WERI-Rb-1 (cell line): ENCODE results near the gene GRK6.

ENCODE experiments used
- DNase-seq: peaks from one replicate; pipeline ENCODE4 v3.0.0-alpha.2; 2020
- H3K27ac ChIP-seq: fragments of 250-450 bp; sonication (Bioruptor Pico); 2 replicates; pipeline ENCODE4 v1.5.1; 2020; ENCODE audit warnings: mild to moderate bottlenecking, moderate library complexity
- H3K27me3 ChIP-seq: fragments of 250-450 bp; sonication (Bioruptor Pico); 2 replicates; pipeline ENCODE4 v1.5.1; 2021; ENCODE audit warnings: mild to moderate bottlenecking, low read depth, moderate library complexity; ENCODE audit not compliant: insufficient read depth, severe bottlenecking
- H3K36me3 ChIP-seq: fragments of 250-450 bp; sonication (Bioruptor Pico); 2 replicates; pipeline ENCODE4 v1.5.1; 2020; ENCODE audit warnings: mild to moderate bottlenecking, moderate library complexity
- H3K4me3 ChIP-seq: 2 replicates; pipeline ENCODE4 v1.5.1; 2011; ENCODE audit warnings: low read depth, mild to moderate bottlenecking, control low read depth, low read length
- H3K9me3 ChIP-seq: fragments of 250-450 bp; sonication (Bioruptor Pico); 2 replicates; pipeline ENCODE4 v1.5.1; 2021; ENCODE audit warnings: mild to moderate bottlenecking, moderate library complexity; ENCODE audit not compliant: severe bottlenecking
- TF ChIP-seq, protein P1 (sequence below): IDR thresholded peaks from 2 replicates; pipeline ENCODE4 v1.5.1; 2011; ENCODE audit warnings: low read depth, mild to moderate bottlenecking, control low read depth, inconsistent platforms, low read length

Gene GRK6

DNA sequence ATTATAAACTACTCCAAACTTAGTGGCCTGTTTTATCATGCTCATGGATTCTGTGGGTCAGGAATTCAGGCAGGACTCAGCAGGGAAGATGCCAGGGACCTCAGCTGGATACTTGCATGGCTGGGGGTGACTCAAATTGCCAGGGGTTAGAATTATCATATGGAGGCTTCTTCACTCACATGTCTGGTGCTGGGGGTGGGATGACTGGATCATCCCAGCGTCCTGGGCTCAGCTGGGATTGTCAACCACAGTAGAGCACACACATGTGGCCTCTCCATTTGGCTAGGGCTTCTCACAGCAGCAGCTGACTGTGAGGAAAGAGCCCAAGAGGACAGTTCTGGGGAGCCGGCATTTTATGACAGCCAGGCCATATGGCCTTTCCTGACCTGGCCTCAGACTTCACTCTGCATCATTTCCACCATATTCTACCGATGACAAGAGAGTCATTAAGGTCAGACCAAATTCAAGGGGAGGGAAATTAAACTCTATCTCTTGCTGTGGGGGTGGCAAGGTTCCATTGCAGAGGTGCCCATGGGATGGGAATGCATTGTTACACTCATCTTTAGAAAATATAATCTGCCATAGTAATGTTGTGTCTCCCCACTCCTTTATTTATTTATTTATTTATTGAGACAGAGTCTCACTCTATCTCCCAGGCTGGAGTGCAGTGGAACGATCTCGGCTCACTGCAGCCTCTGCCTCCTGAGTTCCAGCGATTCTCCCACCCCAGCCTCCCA lies 5.2 kb upstream of the GRK6 start:
- no peaks in the 10 kb centered on the region for H3K27me3 ChIP-seq
- DNase-seq, result no peak

DNA sequence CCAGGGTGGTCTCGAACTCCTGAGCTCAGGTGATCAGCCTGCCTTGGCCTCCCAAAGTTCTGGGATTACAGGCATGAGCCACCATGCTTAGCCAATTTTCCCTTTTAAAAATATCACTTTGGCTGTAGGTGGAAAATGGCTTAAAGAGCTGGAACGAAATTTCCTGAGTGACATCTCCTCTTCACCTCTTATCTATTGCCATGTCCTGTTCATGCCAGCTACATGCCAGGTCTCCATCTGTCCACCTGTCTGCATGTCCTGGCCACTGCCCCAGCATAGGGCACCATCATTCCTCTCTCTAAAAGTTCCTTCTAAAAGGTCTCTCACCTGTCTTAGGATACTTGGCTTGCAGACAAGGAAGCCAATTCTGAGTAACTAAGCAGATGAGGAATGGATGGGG lies 2.8 kb upstream of the GRK6 start:
- no peak overlapping the region for H3K27ac ChIP-seq
- H3K9me3 ChIP-seq, result no peaks in the 10 kb centered on the region
- no peak overlapping the region for H3K4me3 ChIP-seq

More for the DNA sequence above, 5.2 kb upstream of the GRK6 start:
- no peaks in the 10 kb centered on the region for H3K36me3 ChIP-seq
- H3K4me3 ChIP-seq, result no peak overlapping the region
- TF ChIP-seq, protein P1, sequence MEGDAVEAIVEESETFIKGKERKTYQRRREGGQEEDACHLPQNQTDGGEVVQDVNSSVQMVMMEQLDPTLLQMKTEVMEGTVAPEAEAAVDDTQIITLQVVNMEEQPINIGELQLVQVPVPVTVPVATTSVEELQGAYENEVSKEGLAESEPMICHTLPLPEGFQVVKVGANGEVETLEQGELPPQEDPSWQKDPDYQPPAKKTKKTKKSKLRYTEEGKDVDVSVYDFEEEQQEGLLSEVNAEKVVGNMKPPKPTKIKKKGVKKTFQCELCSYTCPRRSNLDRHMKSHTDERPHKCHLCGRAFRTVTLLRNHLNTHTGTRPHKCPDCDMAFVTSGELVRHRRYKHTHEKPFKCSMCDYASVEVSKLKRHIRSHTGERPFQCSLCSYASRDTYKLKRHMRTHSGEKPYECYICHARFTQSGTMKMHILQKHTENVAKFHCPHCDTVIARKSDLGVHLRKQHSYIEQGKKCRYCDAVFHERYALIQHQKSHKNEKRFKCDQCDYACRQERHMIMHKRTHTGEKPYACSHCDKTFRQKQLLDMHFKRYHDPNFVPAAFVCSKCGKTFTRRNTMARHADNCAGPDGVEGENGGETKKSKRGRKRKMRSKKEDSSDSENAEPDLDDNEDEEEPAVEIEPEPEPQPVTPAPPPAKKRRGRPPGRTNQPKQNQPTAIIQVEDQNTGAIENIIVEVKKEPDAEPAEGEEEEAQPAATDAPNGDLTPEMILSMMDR, result no peak
- no peak overlapping the region for H3K27ac ChIP-seq
- H3K9me3 ChIP-seq, result no peaks in the 10 kb centered on the region

DNA sequence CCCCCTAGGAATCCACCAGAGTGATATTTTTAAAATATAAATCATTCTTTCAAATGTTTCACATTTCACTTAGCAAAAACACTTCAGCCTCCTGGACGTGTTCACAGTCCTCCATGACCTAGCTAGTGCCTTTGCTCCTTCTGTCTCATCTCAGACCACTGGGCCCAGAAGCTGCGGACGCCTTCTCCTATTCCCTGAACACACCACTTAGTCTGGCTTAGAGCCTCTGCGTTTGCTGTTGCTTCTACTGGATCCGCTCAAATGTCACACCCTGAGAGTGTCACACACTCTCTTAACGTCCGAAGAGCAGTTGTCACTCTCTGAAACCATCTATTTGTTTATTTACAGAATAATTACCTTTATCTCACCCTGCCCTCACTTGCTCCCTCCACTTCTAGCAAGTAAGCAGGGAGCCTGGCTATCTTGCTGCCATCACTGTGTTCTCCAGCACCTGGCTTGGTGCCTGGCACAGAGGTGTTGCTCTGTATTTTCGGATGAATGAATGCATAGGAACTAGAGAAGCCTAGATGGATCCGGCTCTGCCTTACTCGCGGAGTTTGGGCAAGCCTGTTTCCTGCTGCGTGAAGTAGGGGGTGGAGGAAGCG lies 1.2 kb upstream of the GRK6 start:
- no peak for DNase-seq
- Histone ChIP-seq H3K4me3 (peak overlapping the region; percentile 60), H3K9me3 (no peaks in the 10 kb centered on the region), H3K27me3 (no peaks in the 10 kb centered on the region), H3K27ac (peak overlapping the region; percentile 83; the same call in 1 of the 2 replicates), H3K36me3 (no peaks in the 10 kb centered on the region)
- TF ChIP-seq, protein P1, result no peak

More for the DNA sequence above, 2.8 kb upstream of the GRK6 start:
- H3K36me3 ChIP-seq, result no peaks in the 10 kb centered on the region
- no peaks in the 10 kb centered on the region for H3K27me3 ChIP-seq
- DNase-seq, result no peak
- TF ChIP-seq, protein P1, result no peak

DNA sequence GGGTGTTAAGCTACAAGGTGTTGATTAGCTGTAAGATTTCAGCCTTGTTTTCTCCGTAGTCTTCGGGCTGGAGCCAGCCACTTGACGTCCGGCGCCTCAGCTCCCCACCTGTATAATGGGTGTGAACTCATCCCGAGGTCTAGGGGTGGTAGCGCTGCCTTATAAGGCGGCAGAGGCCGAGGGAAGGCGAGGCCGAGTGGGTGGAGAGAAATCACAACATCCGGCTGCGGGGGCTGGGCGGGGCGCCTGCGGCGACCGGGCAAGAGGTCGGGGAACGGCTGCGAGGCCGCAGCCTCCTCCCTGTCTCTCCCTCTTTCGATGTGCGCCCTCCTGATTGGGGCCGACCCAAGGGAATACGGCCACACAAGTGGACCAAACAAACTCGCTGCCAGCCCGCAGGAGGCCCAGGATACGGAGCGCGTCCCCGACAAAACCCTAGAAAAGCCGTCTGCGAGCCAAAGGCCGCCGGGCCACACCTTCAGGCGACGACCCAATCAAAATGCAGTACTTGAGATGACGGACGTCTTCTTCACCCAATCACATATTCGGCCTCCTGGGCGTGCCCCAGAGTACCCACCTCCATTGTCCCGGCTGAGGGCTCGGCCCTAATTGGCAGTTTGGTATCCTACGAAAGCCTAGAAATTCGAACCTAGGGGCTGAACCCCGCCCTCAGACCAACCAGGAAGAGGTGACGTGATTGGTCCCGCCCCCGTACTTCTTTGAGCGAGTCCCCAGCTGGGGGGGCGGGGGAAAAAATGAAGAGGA lies 493 bp upstream of the GRK6 start:
- H3K4me3 ChIP-seq, result peak overlapping the region; percentile 60
- H3K36me3 ChIP-seq, result no peaks in the 10 kb centered on the region
- peak; percentile 98 for DNase-seq
- peak overlapping the region; percentile 83 for H3K27ac ChIP-seq
- no peaks in the 10 kb centered on the region for H3K27me3 ChIP-seq
- TF ChIP-seq, protein P1, result no peak
- no peaks in the 10 kb centered on the region for H3K9me3 ChIP-seq

DNA sequence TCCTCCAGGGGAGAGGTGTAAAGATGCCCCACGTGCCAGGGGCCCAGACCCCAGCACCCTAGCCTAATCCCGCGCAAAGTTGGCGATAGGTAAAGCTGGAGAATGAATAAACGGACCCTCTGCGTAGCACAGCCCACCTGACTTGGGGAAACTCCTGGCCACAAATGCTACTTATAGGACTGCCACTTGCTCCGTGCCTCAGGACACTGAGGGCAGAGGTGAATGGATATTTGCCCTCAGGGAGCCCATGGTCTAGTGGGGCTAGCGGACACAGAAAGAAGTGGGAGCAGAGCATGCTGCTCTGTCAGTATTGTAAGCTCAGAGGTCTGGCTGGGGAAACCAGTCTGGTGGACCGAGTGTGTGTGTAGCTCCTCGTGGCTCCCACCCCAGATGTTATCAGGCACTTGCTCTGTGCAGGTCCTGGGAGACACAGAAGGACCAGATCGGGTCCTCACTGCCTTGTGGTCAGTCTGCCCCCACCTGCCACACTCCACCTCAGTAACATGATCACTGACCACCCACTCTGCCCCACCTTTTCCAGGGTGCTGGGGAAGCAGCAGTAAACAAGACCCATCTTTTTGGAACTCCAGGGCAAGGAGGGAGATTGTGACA lies 841 bp downstream of the GRK6 start:
- Histone ChIP-seq H3K9me3 (no peaks in the 10 kb centered on the region), H3K27me3 (no peaks in the 10 kb centered on the region), H3K36me3 (no peaks in the 10 kb centered on the region), H3K27ac (peak overlapping the region; percentile 75), H3K4me3 (peak overlapping the region; percentile 76)
- TF ChIP-seq, protein P1, result no peak
- DNase-seq, result no peak
